ENCODE data around the gene CYBRD1. TPM values are rescaled to one million over a fixed set of nuclear protein-coding genes. Genes with fewer than 3 reads are reported as not detected.

Gene CYBRD1
- total and polyA plus RNA-seq, 2 donors (not counting 1 experiment from before 2014, with no cell fraction given) = 0.27 TPM; not detected in 1

DNA sequence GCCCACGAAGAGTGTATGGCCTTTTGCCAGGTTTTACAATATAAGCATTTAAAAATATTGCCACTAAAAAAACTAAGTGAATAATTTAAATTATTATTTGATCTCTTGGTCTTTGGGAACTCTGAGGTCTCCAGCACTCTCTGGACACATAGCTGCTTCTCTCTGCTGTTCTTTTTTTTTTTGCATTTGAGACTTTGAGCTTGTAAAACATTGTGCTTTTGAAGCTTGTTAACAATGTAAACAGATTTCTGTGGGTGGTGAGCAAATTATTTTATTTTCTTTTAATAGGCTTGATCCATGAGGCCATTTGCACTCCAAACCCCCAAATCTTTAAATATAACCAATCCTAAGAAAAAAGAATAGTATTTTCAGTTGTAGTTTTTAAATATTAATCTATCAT lies 46.3 kb upstream of the CYBRD1 start:
- Histone ChIP-seq H3K79me2 (ENCODE audit: control insufficient read depth, insufficient read depth, low read length) (no peaks in the 10 kb centered on the region), H3K27me3 (replicated peaks in 1 of 4; ENCODE audit: control extremely low read depth in 1 of 4, control insufficient read depth in 3 of 4, insufficient read depth in 4 of 4, low read length in 3 of 4) (no peaks in the 10 kb centered on the region), H3K36me3 (replicated peaks in 1 of 2; ENCODE audit: control extremely low read depth in 1 of 2, control insufficient read depth in 1 of 2, extremely low read depth in 1 of 2, insufficient read depth in 2 of 2, low read length in 1 of 2) (peaks cover 8 to 58% of the 10 kb centered on the region in 2 experiments), H3K4me3 (ENCODE audit: control extremely low read depth in 1 of 5, extremely low read depth in 1 of 5, insufficient read depth in 1 of 5, low read depth in 2 of 5, low read length in 4 of 5) (no peak overlapping the region), H3K9me3 (ENCODE audit: control extremely low read depth in 1 of 3, control insufficient read depth in 2 of 3, insufficient read depth in 1 of 3, low read length in 2 of 3) (no peaks in the 10 kb centered on the region), H3K4me2 (replicated peaks; ENCODE audit: low read depth, low read length, poor library complexity, severe bottlenecking) (no peak overlapping the region), H3K27ac (ENCODE audit: low read length in 2 of 2) (no peak overlapping the region), H2AFZ (ENCODE audit: insufficient read depth, low read depth, low read length, poor library complexity, severe bottlenecking) (no peak overlapping the region), H3K9ac (ENCODE audit: low read length) (no peak overlapping the region), H4K20me1 (ENCODE audit: control insufficient read depth, insufficient read depth, low read length, poor library complexity, severe bottlenecking) (no peaks in the 10 kb centered on the region), H3K4me1 (ENCODE audit: control insufficient read depth in 2 of 2, insufficient read depth in 2 of 2, low read length in 2 of 2) (no peaks in the 10 kb centered on the region)
- ChIA-PET CTCF (no interaction called here), POLR2A (no interaction called here)
- no peaks in the 10 kb centered on the region for H3K9me3 Mint-ChIP-seq (ENCODE audit: insufficient read depth)
- no peak overlapping the region for H3K4me3 Mint-ChIP-seq
- intact Hi-C loops (cut with micrococcal nuclease) = no loop called here
- no peak for TF ChIP-seq EZH2 (IDR thresholded peaks at IDR 0.05; ENCODE audit: borderline replicate concordance, insufficient read depth, low read depth, low read length, poor library complexity, severe bottlenecking)
- TF ChIP-seq, protein P1, sequence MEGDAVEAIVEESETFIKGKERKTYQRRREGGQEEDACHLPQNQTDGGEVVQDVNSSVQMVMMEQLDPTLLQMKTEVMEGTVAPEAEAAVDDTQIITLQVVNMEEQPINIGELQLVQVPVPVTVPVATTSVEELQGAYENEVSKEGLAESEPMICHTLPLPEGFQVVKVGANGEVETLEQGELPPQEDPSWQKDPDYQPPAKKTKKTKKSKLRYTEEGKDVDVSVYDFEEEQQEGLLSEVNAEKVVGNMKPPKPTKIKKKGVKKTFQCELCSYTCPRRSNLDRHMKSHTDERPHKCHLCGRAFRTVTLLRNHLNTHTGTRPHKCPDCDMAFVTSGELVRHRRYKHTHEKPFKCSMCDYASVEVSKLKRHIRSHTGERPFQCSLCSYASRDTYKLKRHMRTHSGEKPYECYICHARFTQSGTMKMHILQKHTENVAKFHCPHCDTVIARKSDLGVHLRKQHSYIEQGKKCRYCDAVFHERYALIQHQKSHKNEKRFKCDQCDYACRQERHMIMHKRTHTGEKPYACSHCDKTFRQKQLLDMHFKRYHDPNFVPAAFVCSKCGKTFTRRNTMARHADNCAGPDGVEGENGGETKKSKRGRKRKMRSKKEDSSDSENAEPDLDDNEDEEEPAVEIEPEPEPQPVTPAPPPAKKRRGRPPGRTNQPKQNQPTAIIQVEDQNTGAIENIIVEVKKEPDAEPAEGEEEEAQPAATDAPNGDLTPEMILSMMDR (IDR thresholded peaks at IDR 0.05) = no peak
- no peaks in the 10 kb centered on the region for H3K27me3 Mint-ChIP-seq
- no CpG with 5 or more reads among the region's 1 CpG for WGBS (ENCODE audit: insufficient coverage)
- DNase-seq (no peak), ATAC-seq (ENCODE audit: low read depth) (no peak)
- no peaks in the 10 kb centered on the region for H3K4me1 Mint-ChIP-seq
- no peak overlapping the region for H3K27ac Mint-ChIP-seq

DNA sequence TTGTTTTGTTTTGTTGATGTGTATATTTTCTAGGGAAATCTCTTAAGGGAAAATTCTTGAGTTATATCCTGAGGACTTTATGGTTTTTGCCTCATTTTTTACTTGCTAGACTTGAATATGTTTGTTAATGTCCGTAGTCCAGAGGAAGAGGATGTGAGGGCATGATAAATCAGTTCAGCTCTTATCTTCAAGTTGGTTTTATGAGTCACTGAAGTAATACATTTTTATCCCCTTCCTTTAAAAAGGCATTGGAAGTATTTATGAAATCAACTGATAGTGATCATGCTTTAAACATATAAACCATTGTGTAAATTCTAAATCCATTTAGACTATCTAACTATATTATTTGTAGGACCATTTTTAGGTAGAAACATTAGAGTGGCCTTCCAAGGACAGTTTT lies 43.9 kb upstream of the CYBRD1 start:
- no peaks in the 10 kb centered on the region for H3K27me3 ChIP-seq (replicated peaks in 1 of 4; ENCODE audit: control extremely low read depth in 1 of 4, control insufficient read depth in 3 of 4, insufficient read depth in 4 of 4, low read length in 3 of 4)
- no peak overlapping the region for H3K4me2 ChIP-seq (replicated peaks; ENCODE audit: low read depth, low read length, poor library complexity, severe bottlenecking)
- H3K79me2 ChIP-seq (ENCODE audit: control insufficient read depth, insufficient read depth, low read length) = no peaks in the 10 kb centered on the region
- no peaks in the 10 kb centered on the region for H4K20me1 ChIP-seq (ENCODE audit: control insufficient read depth, insufficient read depth, low read length, poor library complexity, severe bottlenecking)
- H3K4me1 ChIP-seq (ENCODE audit: control insufficient read depth in 2 of 2, insufficient read depth in 2 of 2, low read length in 2 of 2) = no peaks in the 10 kb centered on the region
- no peak for ATAC-seq (ENCODE audit: low read depth)
- no peak overlapping the region for H3K4me3 ChIP-seq (ENCODE audit: control extremely low read depth in 1 of 5, extremely low read depth in 1 of 5, insufficient read depth in 1 of 5, low read depth in 2 of 5, low read length in 4 of 5)
- H3K9ac ChIP-seq (ENCODE audit: low read length) = no peak overlapping the region
- Mint-ChIP-seq H3K27me3 (no peaks in the 10 kb centered on the region), H3K4me3 (no peak overlapping the region), H3K4me1 (no peaks in the 10 kb centered on the region), H3K9me3 (ENCODE audit: insufficient read depth) (no peaks in the 10 kb centered on the region), H3K27ac (no peak overlapping the region)
- no peak for TF ChIP-seq EZH2 (IDR thresholded peaks at IDR 0.05; ENCODE audit: borderline replicate concordance, insufficient read depth, low read depth, low read length, poor library complexity, severe bottlenecking)
- TF ChIP-seq, protein P1 (IDR thresholded peaks at IDR 0.05) = no peak
- no peak overlapping the region for H3K27ac ChIP-seq (ENCODE audit: low read length in 2 of 2)
- H2AFZ ChIP-seq (ENCODE audit: insufficient read depth, low read depth, low read length, poor library complexity, severe bottlenecking) = no peak overlapping the region
- no peaks in the 10 kb centered on the region for H3K9me3 ChIP-seq (ENCODE audit: control extremely low read depth in 1 of 3, control insufficient read depth in 2 of 3, insufficient read depth in 1 of 3, low read length in 2 of 3)
- H3K36me3 ChIP-seq (replicated peaks in 1 of 2; ENCODE audit: control extremely low read depth in 1 of 2, control insufficient read depth in 1 of 2, extremely low read depth in 1 of 2, insufficient read depth in 2 of 2, low read length in 1 of 2) = peaks cover 3 to 68% of the 10 kb centered on the region in 2 experiments
- ChIA-PET CTCF (no interaction called here), POLR2A (no interaction called here)
- WGBS (ENCODE audit: insufficient coverage) = no CpG with 5 or more reads among the region's 1 CpG
- intact Hi-C loops (cut with micrococcal nuclease) = no loop called here
- DNase-seq = no peak
